Activated CD4-positive, alpha-beta T cell treated with anti-CD3 and anti-CD28 coated beads for 36 hours (primary cell): Measurements from ENCODE around the gene PARP15. TPM values are rescaled to one million over a fixed set of nuclear protein-coding genes. Genes with fewer than 3 reads are reported as not detected.

Experiments used
- ATAC-seq: fragments of 200-7000 bp; cut with Tn5 transposase; one replicate; pipeline ENCODE4 v1.10.0; 2021; ENCODE audit warnings: mild to moderate bottlenecking, moderate library complexity
- CTCF ChIA-PET: fragments of 350-600 bp; sonication (Branson Sonifier 250); formaldehyde crosslinking; loops from one replicate; lab custom pipeline; 2021; ENCODE audit warnings: antibody characterized with exemption; lab: Charles Lee
- POLR2A ChIA-PET: fragments of 350-600 bp; sonication (Branson Sonifier 250); formaldehyde crosslinking; loops from one replicate; lab custom pipeline; 2021; ENCODE audit warnings: antibody characterized with exemption, inconsistent platforms; lab: Charles Lee
- DNase-seq: peaks from one replicate; pipeline ENCODE4 v3.0.0-alpha.2; 2020
- H3K27ac Mint-ChIP-seq: one replicate; pipeline ENCODE4 v1.8.0; 2021; ENCODE audit warnings: mixed read lengths
- H3K27me3 Mint-ChIP-seq: one replicate; pipeline ENCODE4 v1.8.0; 2021; ENCODE audit warnings: mixed read lengths
- H3K36me3 Mint-ChIP-seq: one replicate; pipeline ENCODE4 v1.8.0; 2021; ENCODE audit warnings: low read depth, mixed read lengths
- H3K4me1 Mint-ChIP-seq: one replicate; pipeline ENCODE4 v1.8.0; 2021; ENCODE audit warnings: mixed read lengths
- H3K4me3 Mint-ChIP-seq: one replicate; pipeline ENCODE4 v1.8.0; 2021; ENCODE audit warnings: mild to moderate bottlenecking, moderate library complexity, mixed read lengths
- H3K9me3 Mint-ChIP-seq: one replicate; pipeline ENCODE4 v1.8.0; 2021; ENCODE audit warnings: low read depth, mixed read lengths
- intact Hi-C, 2 experiments: fragments of 100-400 bp; cut with DNase I in 1 of 2; cut with micrococcal nuclease in 1 of 2; formaldehyde crosslinking; loops; one replicate each; pipeline versions ENCODE4 v1.14.2 to v1.15.1; 2022 to 2024; cut with DNase I, micrococcal nuclease
- total RNA-seq, 2 experiments: library from RNA; stranded (reverse); gene quantifications; one replicate each; pipeline ENCODE4 v1.2.3, GENCODE V29; 2021

Gene PARP15
- total RNA-seq, 2 experiments from 2014 or later, result 7.8 to 8.7 TPM

DNA sequence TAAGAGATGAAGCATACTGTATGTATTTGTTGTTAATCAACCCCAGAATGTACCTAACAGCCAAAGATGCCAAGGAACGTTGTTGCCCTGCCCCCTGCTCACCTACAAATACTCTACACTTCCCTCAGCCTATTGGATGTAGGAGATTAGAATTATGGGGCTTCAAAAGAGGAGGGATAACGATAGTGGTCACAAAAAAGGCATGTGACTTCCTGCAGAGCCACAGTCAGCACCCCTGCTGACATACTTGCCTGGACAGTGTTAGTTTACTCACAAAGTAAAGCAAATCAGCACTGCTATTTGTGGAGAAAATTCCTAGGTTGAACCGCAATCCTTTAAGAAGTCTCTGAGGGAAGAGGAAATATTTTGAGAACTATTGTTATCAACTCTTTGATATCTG, 37.9 kb downstream of the PARP15 start:
- POLR2A ChIA-PET, result no interaction called here
- Mint-ChIP-seq H3K4me3 (no peak overlapping the region), H3K4me1 (peaks cover 5% of the 10 kb centered on the region), H3K27ac (no peak overlapping the region), H3K36me3 (peaks cover 31% of the 10 kb centered on the region), H3K27me3 (no peaks in the 10 kb centered on the region), H3K9me3 (peaks cover 6% of the 10 kb centered on the region)
- ATAC-seq, result no peak
- no peak for DNase-seq
- CTCF ChIA-PET, result no interaction called here
- intact Hi-C loops, result no loop called here

DNA sequence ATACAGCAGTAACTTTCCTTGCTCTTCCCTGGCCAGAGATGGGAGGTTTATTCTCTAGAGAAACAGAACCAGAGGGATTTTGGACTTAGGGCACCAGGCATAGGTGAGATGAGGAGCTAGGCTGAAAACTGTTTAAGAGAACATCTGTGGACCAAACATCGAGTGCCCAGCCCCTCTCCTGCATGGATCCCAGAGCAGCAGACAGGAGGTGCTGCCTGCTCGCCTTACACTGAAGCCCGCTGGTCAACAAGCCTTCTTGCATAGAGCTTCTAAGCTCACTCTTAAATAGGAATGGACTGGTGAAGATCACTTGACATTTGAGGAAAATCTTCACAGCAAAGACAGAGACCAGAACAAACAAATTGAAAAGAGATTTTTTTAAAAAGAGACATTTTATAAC, 41.2 kb downstream of the PARP15 start:
- H3K4me3 Mint-ChIP-seq, result no peak overlapping the region
- H3K9me3 Mint-ChIP-seq, result no peaks in the 10 kb centered on the region
- no peak for DNase-seq
- intact Hi-C loops, result no loop called here
- H3K27me3 Mint-ChIP-seq, result no peaks in the 10 kb centered on the region
- POLR2A ChIA-PET, result no interaction called here
- no peak for ATAC-seq
- no peak overlapping the region for H3K27ac Mint-ChIP-seq
- no peaks in the 10 kb centered on the region for H3K4me1 Mint-ChIP-seq
- H3K36me3 Mint-ChIP-seq, result peaks cover 17% of the 10 kb centered on the region
- CTCF ChIA-PET, result no interaction called here

DNA sequence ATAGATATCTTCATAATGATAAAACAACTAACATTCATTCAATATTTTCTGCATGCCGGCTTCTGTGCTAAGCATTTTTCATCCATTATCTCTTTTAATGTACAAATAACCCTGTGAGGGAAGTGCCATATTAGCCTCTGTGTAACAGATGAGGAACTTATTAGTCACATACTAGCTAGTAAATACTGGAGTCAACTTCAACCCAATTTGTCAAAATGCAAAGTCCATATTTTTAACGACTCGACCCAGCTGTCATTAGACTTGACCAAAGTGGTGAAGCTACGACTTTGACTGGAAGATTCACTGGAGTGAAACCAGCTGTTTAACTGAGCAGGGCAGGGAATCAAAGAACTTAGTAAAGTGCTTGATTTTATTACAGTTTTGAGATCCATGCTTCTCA, 41.6 kb downstream of the PARP15 start:
- H3K27me3 Mint-ChIP-seq, result no peaks in the 10 kb centered on the region
- H3K4me1 Mint-ChIP-seq, result no peaks in the 10 kb centered on the region
- H3K36me3 Mint-ChIP-seq, result peaks cover 17% of the 10 kb centered on the region
- H3K4me3 Mint-ChIP-seq, result no peak overlapping the region
- intact Hi-C loops, result no loop called here
- ATAC-seq, result no peak
- no peak overlapping the region for H3K27ac Mint-ChIP-seq
- CTCF ChIA-PET, result no interaction called here
- no peaks in the 10 kb centered on the region for H3K9me3 Mint-ChIP-seq
- DNase-seq, result no peak
- POLR2A ChIA-PET, result no interaction called here

DNA sequence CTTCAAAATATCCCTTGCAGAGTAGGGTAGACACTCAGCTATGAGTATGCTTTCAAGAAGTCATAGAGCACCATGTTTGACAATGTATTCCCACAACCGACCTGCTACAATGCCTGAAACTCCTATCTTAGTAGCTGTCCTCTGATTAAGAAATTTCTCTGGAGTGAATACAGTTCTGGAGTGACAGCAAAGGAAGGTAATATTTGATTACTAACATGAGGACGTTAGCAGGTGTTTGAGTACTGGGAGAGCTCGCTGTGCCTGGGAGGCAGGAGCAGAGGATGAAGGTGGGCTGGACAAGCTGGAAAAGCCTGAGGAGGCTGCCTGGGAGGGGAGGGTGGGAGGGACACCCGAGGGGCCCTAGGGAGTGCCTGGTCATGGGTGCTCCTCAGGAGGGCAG, 42.9 kb downstream of the PARP15 start:
- no peaks in the 10 kb centered on the region for H3K4me1 Mint-ChIP-seq
- DNase-seq (no peak), ATAC-seq (no peak)
- no peaks in the 10 kb centered on the region for H3K9me3 Mint-ChIP-seq
- ChIA-PET CTCF (interaction anchor here (0.9 to 1.7 kb wide), 3 partner anchors 31 to 61 kb away, joined by 4 to 5 read pairs (median 4); no protein-coding TSS in a partner anchor), POLR2A (no interaction called here)
- no peaks in the 10 kb centered on the region for H3K27me3 Mint-ChIP-seq
- peaks cover 17% of the 10 kb centered on the region for H3K36me3 Mint-ChIP-seq
- intact Hi-C loops, result no loop called here
- H3K4me3 Mint-ChIP-seq, result no peak overlapping the region
- no peak overlapping the region for H3K27ac Mint-ChIP-seq

DNA sequence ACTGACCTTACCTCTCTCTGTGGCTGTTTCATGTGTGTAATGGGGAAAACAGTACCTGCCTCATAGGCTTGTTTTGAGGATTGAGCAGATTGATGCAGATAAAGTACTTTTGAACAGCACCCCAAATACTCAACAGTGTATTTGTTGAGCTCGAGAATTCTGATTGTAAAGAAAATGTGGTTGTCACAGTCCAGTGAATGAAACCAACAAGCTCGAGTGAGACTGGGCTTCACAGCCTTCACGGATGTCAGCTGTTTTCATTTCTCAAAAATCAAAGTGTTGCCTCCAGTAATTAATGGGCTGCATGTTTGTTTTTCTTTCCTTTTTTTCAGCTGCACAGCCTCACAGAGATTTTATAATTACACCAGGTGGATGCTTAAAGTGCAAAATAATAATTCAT, 43.7 kb downstream of the PARP15 start:
- Mint-ChIP-seq H3K4me1 (no peaks in the 10 kb centered on the region), H3K27ac (no peak overlapping the region), H3K9me3 (no peaks in the 10 kb centered on the region), H3K4me3 (no peak overlapping the region), H3K36me3 (peaks cover 14% of the 10 kb centered on the region), H3K27me3 (no peaks in the 10 kb centered on the region)
- no peak for DNase-seq
- ChIA-PET POLR2A (no interaction called here), CTCF (interaction anchor here (1.2 to 1.7 kb wide), 2 partner anchors 58 to 61 kb away, joined by 4 read pairs; no protein-coding TSS in a partner anchor)
- intact Hi-C loops, result no loop called here
- ATAC-seq, result no peak

DNA sequence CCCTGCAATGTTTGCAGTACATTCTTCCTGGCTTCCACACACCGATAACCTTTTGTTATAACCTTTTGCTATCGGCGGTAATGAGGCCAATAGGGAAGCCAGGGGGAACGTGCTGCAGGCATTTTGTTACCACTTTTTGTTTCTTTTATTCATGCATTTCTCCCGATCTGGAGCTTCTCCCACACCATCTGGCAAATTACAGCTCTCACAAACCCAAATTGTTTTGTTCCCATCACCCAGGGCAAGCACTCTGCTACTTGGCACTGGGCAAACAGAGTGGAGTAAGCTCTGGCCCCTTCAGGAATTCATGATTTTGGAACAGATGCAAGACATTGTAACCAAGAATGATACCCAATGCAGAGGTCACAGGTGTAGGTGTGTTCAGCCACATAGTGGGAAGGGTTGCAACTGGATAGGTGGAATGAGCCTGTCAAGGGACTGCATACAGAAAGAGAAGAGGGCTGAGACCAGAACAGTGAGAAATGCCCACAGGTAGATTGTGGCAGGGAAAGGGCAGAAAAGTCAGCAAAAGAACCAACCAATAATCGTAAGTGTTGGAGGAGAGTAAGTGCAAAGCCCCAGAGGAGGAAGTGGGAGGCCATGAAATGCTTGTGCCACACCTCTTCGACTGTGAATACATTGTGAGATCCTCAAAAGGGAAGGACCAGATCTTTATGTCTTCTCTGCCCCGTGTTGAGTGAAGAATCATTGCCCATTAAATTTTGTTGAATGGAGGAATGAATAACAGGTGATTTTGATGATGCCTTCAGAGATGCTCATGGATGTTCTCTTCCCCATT, 45.8 kb downstream of the PARP15 start:
- no peaks in the 10 kb centered on the region for H3K27me3 Mint-ChIP-seq
- ChIA-PET CTCF (interaction anchor here (0.6 to 1.6 kb wide), 4 partner anchors 10 to 385 kb away, joined by 3 to 4 read pairs (median 4); no protein-coding TSS in a partner anchor), POLR2A (no interaction called here)
- H3K4me1 Mint-ChIP-seq, result no peaks in the 10 kb centered on the region
- intact Hi-C loops, result no loop called here
- DNase-seq (no peak), ATAC-seq (no peak)
- peaks cover 14% of the 10 kb centered on the region for H3K36me3 Mint-ChIP-seq
- H3K9me3 Mint-ChIP-seq, result no peaks in the 10 kb centered on the region
- no peak overlapping the region for H3K4me3 Mint-ChIP-seq
- H3K27ac Mint-ChIP-seq, result no peak overlapping the region

DNA sequence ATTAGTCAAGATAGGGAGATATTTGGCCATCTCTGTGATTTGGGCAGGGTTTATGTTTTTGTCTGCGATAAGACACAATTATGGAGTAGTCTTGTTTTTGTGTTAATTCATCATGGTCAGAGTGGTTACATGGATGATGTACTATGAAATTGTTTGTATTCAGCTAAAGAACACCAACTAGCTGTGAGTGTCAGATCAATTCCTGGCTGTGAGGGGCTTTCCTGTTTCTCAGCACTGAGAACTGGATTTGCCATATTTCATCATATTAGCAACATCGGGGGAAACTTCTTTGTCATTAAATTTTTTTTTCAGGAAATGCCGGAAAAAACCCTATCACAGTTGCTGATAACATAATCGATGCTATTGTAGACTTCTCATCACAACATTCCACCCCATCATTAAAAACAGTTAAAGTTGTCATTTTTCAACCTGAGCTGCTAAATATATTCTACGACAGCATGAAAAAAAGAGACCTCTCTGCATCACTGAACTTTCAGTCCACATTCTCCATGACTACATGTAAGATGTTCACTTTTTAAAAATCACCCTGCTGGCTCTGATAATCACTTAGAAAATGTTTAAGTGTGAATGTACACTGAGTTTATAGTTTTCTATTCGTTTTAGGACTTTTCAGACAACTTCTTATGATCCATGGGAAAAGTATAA, 49.2 kb downstream of the PARP15 start:
- intact Hi-C loops, result no loop called here
- ChIA-PET POLR2A (no interaction called here), CTCF (interaction anchor here (1.0 kb wide), 1 partner anchor 30 kb away, joined by 4 read pairs; no protein-coding TSS in a partner anchor)
- Mint-ChIP-seq H3K27ac (no peak overlapping the region), H3K36me3 (peaks cover 12% of the 10 kb centered on the region), H3K9me3 (no peaks in the 10 kb centered on the region), H3K27me3 (no peaks in the 10 kb centered on the region), H3K4me1 (no peaks in the 10 kb centered on the region), H3K4me3 (no peak overlapping the region)
- DNase-seq (no peak), ATAC-seq (no peak)

DNA sequence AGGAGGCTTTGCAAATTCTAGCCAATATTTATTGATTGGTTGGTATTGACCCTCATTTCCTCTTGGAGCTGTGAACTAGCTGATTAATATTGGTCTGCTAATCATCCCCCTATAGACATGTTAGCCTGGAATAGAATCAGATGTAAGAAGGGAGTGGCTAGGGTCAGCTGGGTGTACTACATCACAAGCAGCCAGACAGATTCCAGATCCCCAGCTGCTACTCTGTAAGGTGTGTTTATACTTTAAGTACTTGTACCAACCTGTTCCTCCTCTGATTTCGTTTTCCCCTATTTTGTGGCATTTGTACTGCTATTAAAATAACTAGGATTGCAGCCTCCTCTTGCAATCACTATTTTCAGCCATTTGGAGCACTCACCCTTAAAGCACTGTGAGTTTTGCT, 49.9 kb downstream of the PARP15 start:
- ATAC-seq (no peak), DNase-seq (no peak)
- no peaks in the 10 kb centered on the region for H3K9me3 Mint-ChIP-seq
- ChIA-PET POLR2A (no interaction called here), CTCF (interaction anchor here (1.0 to 1.2 kb wide), 2 partner anchors 28 to 31 kb away, joined by 3 to 4 read pairs; no protein-coding TSS in a partner anchor)
- peaks cover 9% of the 10 kb centered on the region for H3K36me3 Mint-ChIP-seq
- H3K27me3 Mint-ChIP-seq, result no peaks in the 10 kb centered on the region
- H3K4me1 Mint-ChIP-seq, result no peaks in the 10 kb centered on the region
- H3K27ac Mint-ChIP-seq, result no peak overlapping the region
- H3K4me3 Mint-ChIP-seq, result no peak overlapping the region
- intact Hi-C loops, result no loop called here

DNA sequence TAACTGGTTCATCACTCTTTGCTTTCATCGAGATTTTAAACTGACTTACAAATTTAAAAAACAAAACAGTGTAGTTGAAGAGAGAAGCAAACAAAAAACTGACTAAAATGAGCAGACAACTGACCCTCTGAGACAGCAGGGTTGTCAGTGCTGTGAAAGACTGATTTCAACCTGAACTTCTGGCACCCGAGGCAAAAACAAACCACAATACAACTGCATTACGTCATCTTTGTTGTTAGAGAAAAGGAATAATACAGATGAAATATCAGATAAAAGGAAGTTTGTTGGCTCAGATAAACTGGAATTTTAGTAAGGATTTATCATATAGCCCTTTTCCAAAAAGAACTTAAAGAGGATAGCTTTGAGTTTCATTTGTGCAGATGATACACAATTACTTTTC, 51.1 kb downstream of the PARP15 start:
- ATAC-seq (no peak), DNase-seq (no peak)
- POLR2A ChIA-PET, result no interaction called here
- Mint-ChIP-seq H3K27me3 (no peaks in the 10 kb centered on the region), H3K4me1 (no peaks in the 10 kb centered on the region), H3K9me3 (no peaks in the 10 kb centered on the region), H3K36me3 (peaks cover 2% of the 10 kb centered on the region), H3K27ac (no peak overlapping the region), H3K4me3 (no peak overlapping the region)
- intact Hi-C loops, result no loop called here
- CTCF ChIA-PET, result interaction anchor here (0.7 to 1.8 kb wide), 5 partner anchors 12 to 236 kb away, joined by 3 to 6 read pairs (median 4); no protein-coding TSS in a partner anchor

DNA sequence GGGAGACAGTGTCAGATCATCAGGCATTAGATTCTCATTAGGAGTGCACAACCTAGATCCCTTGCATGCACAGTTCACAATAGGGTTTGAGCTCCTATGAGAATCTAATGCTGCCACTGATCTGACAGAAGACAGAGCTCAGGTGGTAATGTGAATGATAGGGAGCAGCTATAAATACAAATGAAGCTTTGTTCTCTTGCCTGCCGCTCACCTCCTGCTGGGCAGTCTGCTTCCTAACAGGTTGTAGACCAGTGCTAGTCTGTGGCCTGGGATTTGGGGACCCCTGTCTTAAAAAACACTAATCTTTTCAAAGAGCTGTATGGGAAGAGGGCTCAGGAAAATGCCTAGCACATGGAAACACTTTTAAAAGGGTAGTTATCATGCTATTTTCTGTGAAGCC, 52.3 kb downstream of the PARP15 start:
- Mint-ChIP-seq H3K27ac (no peak overlapping the region), H3K4me1 (no peaks in the 10 kb centered on the region), H3K27me3 (no peaks in the 10 kb centered on the region), H3K9me3 (no peaks in the 10 kb centered on the region), H3K36me3 (peaks cover 2% of the 10 kb centered on the region), H3K4me3 (no peak overlapping the region)
- ATAC-seq (no peak), DNase-seq (no peak)
- ChIA-PET CTCF (interaction anchor here (1.1 to 1.8 kb wide), 3 partner anchors 11 to 237 kb away, joined by 4 to 6 read pairs (median 5); no protein-coding TSS in a partner anchor), POLR2A (no interaction called here)
- intact Hi-C loops, result no loop called here

DNA sequence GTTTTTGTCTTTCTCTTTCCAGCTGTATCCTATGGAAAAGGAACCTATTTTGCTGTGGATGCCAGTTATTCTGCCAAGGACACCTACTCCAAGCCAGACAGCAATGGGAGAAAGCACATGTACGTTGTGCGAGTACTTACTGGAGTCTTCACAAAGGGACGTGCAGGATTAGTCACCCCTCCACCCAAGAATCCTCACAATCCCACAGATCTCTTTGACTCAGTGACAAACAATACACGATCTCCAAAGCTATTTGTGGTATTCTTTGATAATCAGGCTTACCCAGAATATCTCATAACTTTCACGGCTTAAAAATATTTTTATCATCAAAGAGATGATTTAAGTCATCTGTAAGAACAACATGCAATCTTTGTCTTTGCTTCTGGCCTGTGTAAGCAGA, 58.3 kb downstream of the PARP15 start:
- H3K4me1 Mint-ChIP-seq, result no peaks in the 10 kb centered on the region
- ATAC-seq (no peak), DNase-seq (no peak)
- POLR2A ChIA-PET, result no interaction called here
- H3K9me3 Mint-ChIP-seq, result no peaks in the 10 kb centered on the region
- peaks cover 6% of the 10 kb centered on the region for H3K36me3 Mint-ChIP-seq
- intact Hi-C loops, result no loop called here
- CTCF ChIA-PET, result interaction anchor here (0.8 kb wide), 1 partner anchor 267 kb away, joined by 3 read pairs; no protein-coding TSS in a partner anchor
- H3K27ac Mint-ChIP-seq, result no peak overlapping the region
- no peak overlapping the region for H3K4me3 Mint-ChIP-seq
- no peaks in the 10 kb centered on the region for H3K27me3 Mint-ChIP-seq
